Measurements from ENCODE around the gene TBC1D22B.

The TBC1D22B gene

DNA sequence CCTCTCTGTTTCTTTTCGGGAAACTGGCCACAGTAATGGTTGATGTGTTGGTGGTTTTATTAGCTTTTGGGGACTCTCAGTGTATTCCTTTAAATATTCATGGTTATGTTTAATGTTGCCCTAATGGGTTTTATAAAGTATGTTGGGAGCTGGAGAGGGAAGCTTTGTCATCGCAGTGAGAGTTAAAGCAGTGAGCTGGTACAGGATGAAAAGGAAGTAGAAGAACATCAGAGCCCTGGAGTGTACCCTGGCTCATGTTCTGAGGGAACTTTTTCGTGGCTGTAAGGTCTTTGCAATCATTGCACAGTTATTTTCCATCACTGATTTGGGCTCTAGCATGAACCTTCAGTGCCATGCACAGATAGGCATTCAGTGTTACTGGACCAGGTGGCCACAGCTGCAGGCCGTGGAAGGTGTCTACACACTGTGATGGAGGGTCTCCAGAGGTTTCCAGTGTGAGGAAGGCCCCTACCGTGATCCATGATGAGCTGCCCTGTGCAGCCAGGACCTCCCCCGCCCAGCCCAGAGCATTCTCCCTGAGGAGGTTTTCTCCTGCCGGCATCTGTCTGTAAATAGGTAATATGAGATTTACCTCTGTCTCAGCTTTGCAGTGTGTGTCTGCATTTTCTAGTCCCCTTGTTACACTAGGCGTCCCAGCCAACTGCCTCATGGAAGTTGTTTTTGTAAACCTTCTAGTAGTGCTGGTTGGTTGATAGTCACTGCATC, 22.8 kb downstream of the TBC1D22B start:
- no peak for DNase-seq
- peaks cover 0 to 82% (median 46%) of the 10 kb centered on the region in 4 donors for H3K4me1 ChIP-seq
- H3K4me3 ChIP-seq = no peak overlapping the region
- intact Hi-C loops (cut with DNase I; ENCODE audit: low total_unique reads) = no loop called here
- H3K36me3 ChIP-seq = peaks cover 7 to 39% (median 9%) of the 10 kb centered on the region in 3 donors
- TF ChIP-seq, protein P1, sequence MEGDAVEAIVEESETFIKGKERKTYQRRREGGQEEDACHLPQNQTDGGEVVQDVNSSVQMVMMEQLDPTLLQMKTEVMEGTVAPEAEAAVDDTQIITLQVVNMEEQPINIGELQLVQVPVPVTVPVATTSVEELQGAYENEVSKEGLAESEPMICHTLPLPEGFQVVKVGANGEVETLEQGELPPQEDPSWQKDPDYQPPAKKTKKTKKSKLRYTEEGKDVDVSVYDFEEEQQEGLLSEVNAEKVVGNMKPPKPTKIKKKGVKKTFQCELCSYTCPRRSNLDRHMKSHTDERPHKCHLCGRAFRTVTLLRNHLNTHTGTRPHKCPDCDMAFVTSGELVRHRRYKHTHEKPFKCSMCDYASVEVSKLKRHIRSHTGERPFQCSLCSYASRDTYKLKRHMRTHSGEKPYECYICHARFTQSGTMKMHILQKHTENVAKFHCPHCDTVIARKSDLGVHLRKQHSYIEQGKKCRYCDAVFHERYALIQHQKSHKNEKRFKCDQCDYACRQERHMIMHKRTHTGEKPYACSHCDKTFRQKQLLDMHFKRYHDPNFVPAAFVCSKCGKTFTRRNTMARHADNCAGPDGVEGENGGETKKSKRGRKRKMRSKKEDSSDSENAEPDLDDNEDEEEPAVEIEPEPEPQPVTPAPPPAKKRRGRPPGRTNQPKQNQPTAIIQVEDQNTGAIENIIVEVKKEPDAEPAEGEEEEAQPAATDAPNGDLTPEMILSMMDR (IDR thresholded peaks at IDR 0.05) = no peak
- peak overlapping the region; percentile 74 to 78 for H3K27ac ChIP-seq
- H3K9me3 ChIP-seq = no peaks in the 10 kb centered on the region
- H3K27me3 ChIP-seq = no peaks in the 10 kb centered on the region

DNA sequence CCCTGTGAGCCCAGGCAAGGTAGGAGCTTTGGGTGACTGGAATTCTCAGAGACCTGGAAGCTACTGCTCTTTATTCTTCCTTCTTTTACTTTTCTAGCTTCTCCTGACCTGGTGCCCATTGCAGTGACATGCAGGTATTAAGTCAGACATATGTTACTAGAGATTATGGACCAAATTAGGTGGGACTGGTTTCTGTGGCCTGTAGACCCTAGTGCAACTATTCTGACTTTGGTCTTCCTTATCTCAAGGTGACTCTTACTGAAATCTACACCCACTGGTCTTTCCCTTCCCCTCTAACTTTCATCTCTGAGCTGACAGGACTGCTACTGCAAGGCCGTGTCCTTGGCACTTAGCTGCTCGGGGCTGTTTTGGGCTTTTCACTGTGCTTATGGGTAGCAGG, 24.8 kb downstream of the TBC1D22B start:
- Histone ChIP-seq H3K27me3 (no peaks in the 10 kb centered on the region), H3K9me3 (no peaks in the 10 kb centered on the region), H3K27ac (peak overlapping the region in 1 of 2 donors; percentile 78), H3K36me3 (peaks cover 14 to 59% (median 20%) of the 10 kb centered on the region in 3 donors), H3K4me1 (peaks cover 0 to 77% (median 46%) of the 10 kb centered on the region in 4 donors), H3K4me3 (no peak overlapping the region)
- TF ChIP-seq, protein P1 (IDR thresholded peaks at IDR 0.05) = no peak
- no peak for DNase-seq
- intact Hi-C loops (cut with DNase I; ENCODE audit: low total_unique reads) = no loop called here

DNA sequence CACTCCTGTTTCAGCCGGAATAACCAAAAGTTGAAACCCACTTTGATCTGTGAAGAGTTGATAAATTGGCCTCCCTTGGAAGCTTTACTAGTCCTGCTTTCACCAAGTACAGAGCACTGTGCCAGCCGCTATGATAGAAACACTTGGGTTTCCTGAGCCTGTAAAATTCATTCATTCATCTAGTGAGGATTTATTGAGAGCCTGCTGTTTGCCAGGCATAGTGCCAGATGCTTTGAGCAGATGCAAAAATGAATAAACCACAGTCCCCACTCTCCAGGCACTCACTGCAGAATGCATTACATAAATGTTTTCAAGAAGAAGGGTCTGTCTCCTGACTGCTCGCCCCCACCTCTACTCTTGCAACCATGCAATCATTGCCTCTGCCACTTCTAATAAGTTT, 25.7 kb downstream of the TBC1D22B start:
- no peak for DNase-seq
- intact Hi-C loops (cut with DNase I; ENCODE audit: low total_unique reads) = no loop called here
- H3K4me1 ChIP-seq = peaks cover 0 to 68% (median 43%) of the 10 kb centered on the region in 4 donors
- H3K27me3 ChIP-seq = no peaks in the 10 kb centered on the region
- peak overlapping the region; percentile 53 to 78 for H3K27ac ChIP-seq
- TF ChIP-seq, protein P1 (IDR thresholded peaks at IDR 0.05) = no peak
- no peak overlapping the region for H3K4me3 ChIP-seq
- H3K36me3 ChIP-seq = peaks cover 14 to 68% (median 28%) of the 10 kb centered on the region in 3 donors
- H3K9me3 ChIP-seq = no peaks in the 10 kb centered on the region

DNA sequence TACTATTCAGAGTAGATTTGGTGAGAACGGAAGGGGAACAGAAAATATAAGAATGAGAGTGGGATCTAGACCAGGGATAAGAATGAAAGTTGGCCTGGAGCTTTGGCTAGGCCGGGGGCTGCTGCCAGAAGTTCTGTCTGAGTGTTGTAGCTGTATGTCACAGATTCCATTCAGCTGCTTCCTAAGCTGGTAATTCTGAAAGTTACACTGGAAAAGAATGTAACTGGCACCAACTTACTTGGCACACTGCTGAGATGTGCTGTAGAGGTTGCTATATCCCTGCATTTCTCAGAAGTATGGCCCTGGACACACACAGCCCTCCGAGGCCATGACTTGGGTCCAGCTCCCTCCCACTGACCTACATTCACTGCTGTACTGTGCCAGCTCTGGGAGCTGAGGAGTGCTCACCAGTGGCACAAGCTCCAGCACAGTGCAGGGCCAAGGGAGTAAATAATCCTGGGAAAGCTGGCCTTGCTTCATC, 26.1 kb downstream of the TBC1D22B start:
- no peaks in the 10 kb centered on the region for H3K27me3 ChIP-seq
- H3K4me3 ChIP-seq = no peak overlapping the region
- DNase-seq = peak; percentile 83 to 92
- H3K9me3 ChIP-seq = no peaks in the 10 kb centered on the region
- TF ChIP-seq, protein P1 (IDR thresholded peaks at IDR 0.05) = no peak
- peak overlapping the region; percentile 57 to 78 for H3K27ac ChIP-seq
- intact Hi-C loops (cut with DNase I; ENCODE audit: low total_unique reads) = no loop called here
- H3K36me3 ChIP-seq = peaks cover 14 to 73% (median 33%) of the 10 kb centered on the region in 3 donors
- H3K4me1 ChIP-seq = peaks cover 0 to 64% (median 42%) of the 10 kb centered on the region in 4 donors

- Histone ChIP-seq H3K4me3 (no peak overlapping the region), H3K36me3 (peaks cover 14 to 80% (median 34%) of the 10 kb centered on the region in 3 donors), H3K27me3 (no peaks in the 10 kb centered on the region), H3K4me1 (peaks cover 0 to 53% (median 35%) of the 10 kb centered on the region in 4 donors), H3K9me3 (no peaks in the 10 kb centered on the region), H3K27ac (peak overlapping the region; percentile 57 to 78)
- TF ChIP-seq, protein P1 (IDR thresholded peaks at IDR 0.05) = no peak
- intact Hi-C loops (cut with DNase I; ENCODE audit: low total_unique reads) = no loop called here
- DNase-seq = no peak
Observed at GRCh38 chr6:37284781-37285180, 27.2 kb downstream of the TBC1D22B start.
